Measurements from ENCODE around the gene ERVK3-1.

- TF ChIP-seq POLR2A (IDR thresholded peaks at IDR 0.05) (no peak), CTCF (IDR thresholded peaks at IDR 0.05) (no peak)
Measured at GRCh38 chr19:58326501-58326913, 21.3 kb downstream of the ERVK3-1 start.

Data from testis (tissue), 2 donors.